ENCODE results near the gene CFAP410.

DNA sequence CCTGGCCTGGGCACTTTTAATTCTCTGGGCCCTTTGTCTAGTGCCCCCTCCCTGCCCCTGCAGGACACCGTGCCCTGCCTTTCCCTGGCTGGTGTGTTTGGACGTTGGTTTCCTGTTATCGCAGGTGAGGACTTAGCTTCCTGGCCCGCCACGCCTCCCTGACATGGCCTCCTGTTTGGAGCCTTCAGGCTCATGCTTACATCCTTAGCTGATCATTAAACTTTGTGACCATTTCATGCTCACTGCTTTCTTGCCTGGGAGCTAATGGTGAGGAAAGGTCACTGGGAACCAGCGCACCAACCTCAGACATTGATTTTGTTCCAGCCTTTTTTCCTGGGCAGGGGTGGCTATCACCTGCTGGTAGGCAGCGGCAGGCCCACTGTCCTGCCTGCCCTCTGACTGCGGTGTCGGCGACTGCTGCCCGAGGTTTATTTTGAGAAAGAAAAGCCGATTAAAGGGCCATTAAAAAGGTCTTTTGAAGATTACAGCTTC, 35.7 kb downstream of the CFAP410 start:
- TF ChIP-seq NR3C1 (CRISPR knock-in tag; conservative IDR thresholded peaks at IDR 0.05; ENCODE audit: low read depth) (no peak), KAT7 (CRISPR knock-in tag; IDR thresholded peaks at IDR 0.05; ENCODE audit: borderline replicate concordance) (no peak), CREB1 (CRISPR knock-in tag; IDR thresholded peaks at IDR 0.05) (no peak), NR1H2 (CRISPR knock-in tag; IDR thresholded peaks at IDR 0.05) (no peak), FOXP1 (CRISPR knock-in tag; IDR thresholded peaks at IDR 0.05; ENCODE audit: borderline replicate concordance) (no peak), TEAD1 (CRISPR knock-in tag; IDR thresholded peaks at IDR 0.05) (no peak), IRF2 (CRISPR knock-in tag; IDR thresholded peaks at IDR 0.05; ENCODE audit: borderline replicate concordance, low read depth) (no peak), ELF4 (CRISPR knock-in tag; IDR thresholded peaks at IDR 0.05; ENCODE audit: low read depth) (no peak), MXD4 (CRISPR knock-in tag; IDR thresholded peaks at IDR 0.05; ENCODE audit: borderline replicate concordance) (no peak), ETV6 (CRISPR knock-in tag; IDR thresholded peaks at IDR 0.05) (no peak)
- TF ChIP-seq, protein P1, sequence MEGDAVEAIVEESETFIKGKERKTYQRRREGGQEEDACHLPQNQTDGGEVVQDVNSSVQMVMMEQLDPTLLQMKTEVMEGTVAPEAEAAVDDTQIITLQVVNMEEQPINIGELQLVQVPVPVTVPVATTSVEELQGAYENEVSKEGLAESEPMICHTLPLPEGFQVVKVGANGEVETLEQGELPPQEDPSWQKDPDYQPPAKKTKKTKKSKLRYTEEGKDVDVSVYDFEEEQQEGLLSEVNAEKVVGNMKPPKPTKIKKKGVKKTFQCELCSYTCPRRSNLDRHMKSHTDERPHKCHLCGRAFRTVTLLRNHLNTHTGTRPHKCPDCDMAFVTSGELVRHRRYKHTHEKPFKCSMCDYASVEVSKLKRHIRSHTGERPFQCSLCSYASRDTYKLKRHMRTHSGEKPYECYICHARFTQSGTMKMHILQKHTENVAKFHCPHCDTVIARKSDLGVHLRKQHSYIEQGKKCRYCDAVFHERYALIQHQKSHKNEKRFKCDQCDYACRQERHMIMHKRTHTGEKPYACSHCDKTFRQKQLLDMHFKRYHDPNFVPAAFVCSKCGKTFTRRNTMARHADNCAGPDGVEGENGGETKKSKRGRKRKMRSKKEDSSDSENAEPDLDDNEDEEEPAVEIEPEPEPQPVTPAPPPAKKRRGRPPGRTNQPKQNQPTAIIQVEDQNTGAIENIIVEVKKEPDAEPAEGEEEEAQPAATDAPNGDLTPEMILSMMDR (IDR thresholded peaks at IDR 0.05): no peak
- TF ChIP-seq, protein P2, sequence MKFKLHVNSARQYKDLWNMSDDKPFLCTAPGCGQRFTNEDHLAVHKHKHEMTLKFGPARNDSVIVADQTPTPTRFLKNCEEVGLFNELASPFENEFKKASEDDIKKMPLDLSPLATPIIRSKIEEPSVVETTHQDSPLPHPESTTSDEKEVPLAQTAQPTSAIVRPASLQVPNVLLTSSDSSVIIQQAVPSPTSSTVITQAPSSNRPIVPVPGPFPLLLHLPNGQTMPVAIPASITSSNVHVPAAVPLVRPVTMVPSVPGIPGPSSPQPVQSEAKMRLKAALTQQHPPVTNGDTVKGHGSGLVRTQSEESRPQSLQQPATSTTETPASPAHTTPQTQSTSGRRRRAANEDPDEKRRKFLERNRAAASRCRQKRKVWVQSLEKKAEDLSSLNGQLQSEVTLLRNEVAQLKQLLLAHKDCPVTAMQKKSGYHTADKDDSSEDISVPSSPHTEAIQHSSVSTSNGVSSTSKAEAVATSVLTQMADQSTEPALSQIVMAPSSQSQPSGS (CRISPR knock-in tag; IDR thresholded peaks at IDR 0.05; ENCODE audit: borderline replicate concordance, low read depth): no peak
